Testis (tissue), 2 donors: ENCODE measurements around the gene TUNAR.

Source experiments
- CTCF ChIP-seq, 3 experiments: fragments of 450-650 bp in 2 of 3; fragments of 200-600 bp in 1 of 3; sonication (generic) in 1 of 3; IDR thresholded peaks; one replicate each; pipeline ENCODE4 v1.5.1; 2016 to 2019; ENCODE audit warnings: antibody characterized with exemption in 3 of 3, mild to moderate bottlenecking in 2 of 3, moderate library complexity in 1 of 3
- POLR2A ChIP-seq: fragments of 450-650 bp; IDR thresholded peaks from one replicate; pipeline ENCODE4 v1.6.1; 2017; ENCODE audit warnings: antibody characterized with exemption, mild to moderate bottlenecking, moderate library complexity

- TF ChIP-seq CTCF (IDR thresholded peaks at IDR 0.05) = no peak
- no peak for TF ChIP-seq POLR2A
Measured at GRCh38 chr14:95920769-95921438, 44.3 kb downstream of the TUNAR start.
